ENCODE measurements around the gene CCDC88A.

Gene CCDC88A, protein sequence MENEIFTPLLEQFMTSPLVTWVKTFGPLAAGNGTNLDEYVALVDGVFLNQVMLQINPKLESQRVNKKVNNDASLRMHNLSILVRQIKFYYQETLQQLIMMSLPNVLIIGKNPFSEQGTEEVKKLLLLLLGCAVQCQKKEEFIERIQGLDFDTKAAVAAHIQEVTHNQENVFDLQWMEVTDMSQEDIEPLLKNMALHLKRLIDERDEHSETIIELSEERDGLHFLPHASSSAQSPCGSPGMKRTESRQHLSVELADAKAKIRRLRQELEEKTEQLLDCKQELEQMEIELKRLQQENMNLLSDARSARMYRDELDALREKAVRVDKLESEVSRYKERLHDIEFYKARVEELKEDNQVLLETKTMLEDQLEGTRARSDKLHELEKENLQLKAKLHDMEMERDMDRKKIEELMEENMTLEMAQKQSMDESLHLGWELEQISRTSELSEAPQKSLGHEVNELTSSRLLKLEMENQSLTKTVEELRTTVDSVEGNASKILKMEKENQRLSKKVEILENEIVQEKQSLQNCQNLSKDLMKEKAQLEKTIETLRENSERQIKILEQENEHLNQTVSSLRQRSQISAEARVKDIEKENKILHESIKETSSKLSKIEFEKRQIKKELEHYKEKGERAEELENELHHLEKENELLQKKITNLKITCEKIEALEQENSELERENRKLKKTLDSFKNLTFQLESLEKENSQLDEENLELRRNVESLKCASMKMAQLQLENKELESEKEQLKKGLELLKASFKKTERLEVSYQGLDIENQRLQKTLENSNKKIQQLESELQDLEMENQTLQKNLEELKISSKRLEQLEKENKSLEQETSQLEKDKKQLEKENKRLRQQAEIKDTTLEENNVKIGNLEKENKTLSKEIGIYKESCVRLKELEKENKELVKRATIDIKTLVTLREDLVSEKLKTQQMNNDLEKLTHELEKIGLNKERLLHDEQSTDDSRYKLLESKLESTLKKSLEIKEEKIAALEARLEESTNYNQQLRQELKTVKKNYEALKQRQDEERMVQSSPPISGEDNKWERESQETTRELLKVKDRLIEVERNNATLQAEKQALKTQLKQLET (N-terminal part only)

DNA sequence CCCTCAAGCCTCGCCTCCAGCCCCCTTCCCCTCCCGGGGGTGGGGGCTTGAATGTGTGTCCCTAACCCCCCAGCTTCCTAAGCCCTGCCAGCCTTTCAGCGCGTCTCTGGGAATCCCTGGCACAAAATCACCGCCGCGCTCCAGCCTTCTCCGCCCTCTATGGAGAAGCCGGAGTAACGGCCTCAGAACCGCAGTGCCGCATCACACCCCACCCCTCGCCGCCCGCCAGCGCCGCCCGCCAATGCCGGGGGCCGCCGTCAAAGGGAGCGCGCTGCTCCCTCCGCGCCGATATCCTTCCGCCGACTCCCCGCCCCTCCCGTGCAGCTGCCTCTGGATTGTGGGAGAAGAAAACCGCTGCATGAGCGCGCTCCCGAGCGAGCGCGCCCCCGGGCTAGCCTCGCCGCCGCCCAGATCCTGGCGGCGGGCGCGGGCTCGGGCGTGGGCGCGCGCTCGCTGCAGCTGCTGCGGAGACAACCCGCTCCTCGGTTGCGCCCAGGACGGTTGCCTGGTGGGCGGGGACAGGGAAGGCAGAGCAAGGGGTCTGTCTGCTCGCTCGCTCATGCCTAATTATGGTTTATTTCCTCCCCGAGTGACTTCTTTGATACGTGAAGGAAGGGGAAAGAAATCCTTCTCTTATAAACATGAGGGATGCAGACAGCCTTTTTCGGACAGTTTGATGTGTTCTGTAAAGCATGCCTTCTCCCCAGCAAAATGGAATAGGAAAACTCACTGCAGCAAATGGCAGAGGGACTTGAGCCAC, at the start of gene CCDC88A:
CCDC88A (minus strand) TSS at position 178 of the 760 bp plus-strand sequence. CDS start 777 bp downstream, outside the sequence.
- no peak for TF ChIP-seq ZFX (IDR thresholded peaks at IDR 0.05)
- TF ChIP-seq, protein P1, sequence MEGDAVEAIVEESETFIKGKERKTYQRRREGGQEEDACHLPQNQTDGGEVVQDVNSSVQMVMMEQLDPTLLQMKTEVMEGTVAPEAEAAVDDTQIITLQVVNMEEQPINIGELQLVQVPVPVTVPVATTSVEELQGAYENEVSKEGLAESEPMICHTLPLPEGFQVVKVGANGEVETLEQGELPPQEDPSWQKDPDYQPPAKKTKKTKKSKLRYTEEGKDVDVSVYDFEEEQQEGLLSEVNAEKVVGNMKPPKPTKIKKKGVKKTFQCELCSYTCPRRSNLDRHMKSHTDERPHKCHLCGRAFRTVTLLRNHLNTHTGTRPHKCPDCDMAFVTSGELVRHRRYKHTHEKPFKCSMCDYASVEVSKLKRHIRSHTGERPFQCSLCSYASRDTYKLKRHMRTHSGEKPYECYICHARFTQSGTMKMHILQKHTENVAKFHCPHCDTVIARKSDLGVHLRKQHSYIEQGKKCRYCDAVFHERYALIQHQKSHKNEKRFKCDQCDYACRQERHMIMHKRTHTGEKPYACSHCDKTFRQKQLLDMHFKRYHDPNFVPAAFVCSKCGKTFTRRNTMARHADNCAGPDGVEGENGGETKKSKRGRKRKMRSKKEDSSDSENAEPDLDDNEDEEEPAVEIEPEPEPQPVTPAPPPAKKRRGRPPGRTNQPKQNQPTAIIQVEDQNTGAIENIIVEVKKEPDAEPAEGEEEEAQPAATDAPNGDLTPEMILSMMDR (conservative IDR thresholded peaks at IDR 0.05) = no peak
- H3K27ac ChIP-seq = no peak within 1 kb of the TSS; the same call in 1 of the 2 replicates

DNA sequence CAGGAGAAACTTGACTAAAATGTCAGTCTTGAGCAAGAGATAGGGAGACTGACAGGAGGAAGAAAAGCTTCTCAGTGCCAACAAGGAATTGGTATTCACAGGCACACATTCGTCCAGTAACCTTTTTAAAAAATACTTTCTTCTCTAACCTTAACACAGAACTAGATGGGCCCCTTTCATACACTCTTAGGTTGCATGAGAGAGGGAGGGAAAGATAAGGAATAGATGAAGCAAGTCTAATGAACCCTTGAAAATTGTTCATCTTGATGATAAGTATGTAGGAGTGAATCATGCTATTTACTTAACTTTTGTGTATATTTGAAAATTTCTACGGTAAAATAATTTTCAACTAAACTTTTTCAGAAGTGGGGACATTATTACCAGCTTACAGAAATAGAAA, 42.0 kb upstream of the CCDC88A start:
- H3K27ac ChIP-seq = no peak overlapping the region
- TF ChIP-seq, protein P1 (conservative IDR thresholded peaks at IDR 0.05) = no peak
- no peak for TF ChIP-seq ZFX (IDR thresholded peaks at IDR 0.05)

- TF ChIP-seq ZFX (IDR thresholded peaks at IDR 0.05) = no peak
- TF ChIP-seq, protein P1 (conservative IDR thresholded peaks at IDR 0.05) = no peak
- H3K27ac ChIP-seq = no peak overlapping the region
Observed at GRCh38 chr2:55460562-55460961, 40.9 kb upstream of the CCDC88A start.

- H3K27ac ChIP-seq = no peak overlapping the region
- TF ChIP-seq ZFX (IDR thresholded peaks at IDR 0.05) = no peak
- TF ChIP-seq, protein P1 (conservative IDR thresholded peaks at IDR 0.05) = no peak
Observed at GRCh38 chr2:55459714-55460274, 40.1 kb upstream of the CCDC88A start.

- no peak for TF ChIP-seq ZFX (IDR thresholded peaks at IDR 0.05)
- TF ChIP-seq, protein P1 (conservative IDR thresholded peaks at IDR 0.05) = no peak
- H3K27ac ChIP-seq = no peak overlapping the region
Observed at GRCh38 chr2:55459279-55459678, 39.6 kb upstream of the CCDC88A start.

DNA sequence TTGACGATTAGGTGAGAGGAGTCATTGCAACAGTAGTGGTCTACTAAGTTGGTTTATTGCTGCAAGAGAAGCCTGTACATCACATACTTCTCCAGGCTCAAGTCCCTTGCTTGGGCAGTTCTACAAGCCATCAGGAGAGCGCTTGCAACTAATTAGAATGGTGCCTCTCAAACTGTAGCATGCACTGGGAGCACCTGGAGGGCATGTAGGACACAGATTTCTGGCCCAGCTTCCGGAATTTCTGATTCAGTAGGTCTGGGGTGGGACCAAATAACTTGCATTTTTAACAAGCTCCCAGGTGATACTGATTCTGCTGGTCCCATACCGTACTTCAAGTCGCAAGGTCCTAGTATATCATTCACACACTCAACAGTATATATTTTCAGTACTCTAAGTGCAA, 34.5 kb upstream of the CCDC88A start:
- no peak for TF ChIP-seq ZFX (IDR thresholded peaks at IDR 0.05)
- TF ChIP-seq, protein P1 (conservative IDR thresholded peaks at IDR 0.05) = no peak
- no peak overlapping the region for H3K27ac ChIP-seq
